ENCODE measurements around the gene NTSR1. TPM values are rescaled to one million over a fixed set of nuclear protein-coding genes. Genes with fewer than 3 reads are reported as not detected.

Gene NTSR1
- total and polyA plus RNA-seq, 9 donors = 0.05 to 0.23 (median 0.08) TPM; not detected in 5

- Histone ChIP-seq H3K4me1 (ENCODE audit: insufficient read depth) (no peaks in the 10 kb centered on the region), H3K27ac (no peak overlapping the region), H3K4me3 (no peak overlapping the region), H3K9me3 (no peaks in the 10 kb centered on the region), H3K27me3 (no peaks in the 10 kb centered on the region), H3K36me3 (no peaks in the 10 kb centered on the region)
- 76 to 79% (median 78%) methylated on average over 15 of the region's 15 CpGs for WGBS, 3 donors
- DNase-seq = no peak
- TF ChIP-seq POLR2A (IDR thresholded peaks at IDR 0.05) (no peak), EP300 (IDR thresholded peaks at IDR 0.05) (no peak)
- TF ChIP-seq, protein P1, sequence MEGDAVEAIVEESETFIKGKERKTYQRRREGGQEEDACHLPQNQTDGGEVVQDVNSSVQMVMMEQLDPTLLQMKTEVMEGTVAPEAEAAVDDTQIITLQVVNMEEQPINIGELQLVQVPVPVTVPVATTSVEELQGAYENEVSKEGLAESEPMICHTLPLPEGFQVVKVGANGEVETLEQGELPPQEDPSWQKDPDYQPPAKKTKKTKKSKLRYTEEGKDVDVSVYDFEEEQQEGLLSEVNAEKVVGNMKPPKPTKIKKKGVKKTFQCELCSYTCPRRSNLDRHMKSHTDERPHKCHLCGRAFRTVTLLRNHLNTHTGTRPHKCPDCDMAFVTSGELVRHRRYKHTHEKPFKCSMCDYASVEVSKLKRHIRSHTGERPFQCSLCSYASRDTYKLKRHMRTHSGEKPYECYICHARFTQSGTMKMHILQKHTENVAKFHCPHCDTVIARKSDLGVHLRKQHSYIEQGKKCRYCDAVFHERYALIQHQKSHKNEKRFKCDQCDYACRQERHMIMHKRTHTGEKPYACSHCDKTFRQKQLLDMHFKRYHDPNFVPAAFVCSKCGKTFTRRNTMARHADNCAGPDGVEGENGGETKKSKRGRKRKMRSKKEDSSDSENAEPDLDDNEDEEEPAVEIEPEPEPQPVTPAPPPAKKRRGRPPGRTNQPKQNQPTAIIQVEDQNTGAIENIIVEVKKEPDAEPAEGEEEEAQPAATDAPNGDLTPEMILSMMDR (IDR thresholded peaks at IDR 0.05) = no peak
- intact Hi-C loops (cut with DNase I) = no loop called here
These were observed 17.1 kb downstream of the NTSR1 start for GRCh38 chr20:62725596-62726268.

DNA sequence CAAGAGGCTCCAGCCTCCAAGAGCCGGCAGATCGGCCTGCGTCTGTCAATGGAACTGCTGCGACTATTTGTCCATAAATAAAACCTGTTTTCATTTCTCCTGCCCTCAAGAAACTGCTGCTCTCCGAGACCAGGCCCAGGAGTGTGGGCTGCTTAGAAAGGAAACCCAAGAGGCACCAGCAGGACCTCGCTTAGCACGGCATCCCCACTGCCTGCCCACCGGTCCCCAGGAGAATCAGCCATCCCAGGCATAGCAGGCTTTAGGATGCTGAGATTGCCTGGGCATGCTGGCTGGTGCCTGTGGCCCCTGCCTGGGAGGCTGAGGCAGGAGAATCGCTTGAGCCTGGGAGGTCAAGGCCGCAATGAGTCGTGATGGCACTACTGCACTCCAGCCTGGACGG, 17.6 kb downstream of the NTSR1 start:
- H3K4me1 ChIP-seq (ENCODE audit: insufficient read depth) = no peaks in the 10 kb centered on the region
- H3K27ac ChIP-seq = no peak overlapping the region
- 68 to 73% (median 68%) methylated on average over 12 of the region's 12 CpGs for WGBS, 3 donors
- no peaks in the 10 kb centered on the region for H3K36me3 ChIP-seq
- TF ChIP-seq POLR2A (IDR thresholded peaks at IDR 0.05) = no peak
- TF ChIP-seq, protein P1 (IDR thresholded peaks at IDR 0.05) = no peak
- TF ChIP-seq EP300 (IDR thresholded peaks at IDR 0.05) = no peak
- no peak overlapping the region for H3K4me3 ChIP-seq
- intact Hi-C loops (cut with DNase I) = no loop called here
- no peaks in the 10 kb centered on the region for H3K9me3 ChIP-seq
- DNase-seq = no peak
- no peaks in the 10 kb centered on the region for H3K27me3 ChIP-seq

DNA sequence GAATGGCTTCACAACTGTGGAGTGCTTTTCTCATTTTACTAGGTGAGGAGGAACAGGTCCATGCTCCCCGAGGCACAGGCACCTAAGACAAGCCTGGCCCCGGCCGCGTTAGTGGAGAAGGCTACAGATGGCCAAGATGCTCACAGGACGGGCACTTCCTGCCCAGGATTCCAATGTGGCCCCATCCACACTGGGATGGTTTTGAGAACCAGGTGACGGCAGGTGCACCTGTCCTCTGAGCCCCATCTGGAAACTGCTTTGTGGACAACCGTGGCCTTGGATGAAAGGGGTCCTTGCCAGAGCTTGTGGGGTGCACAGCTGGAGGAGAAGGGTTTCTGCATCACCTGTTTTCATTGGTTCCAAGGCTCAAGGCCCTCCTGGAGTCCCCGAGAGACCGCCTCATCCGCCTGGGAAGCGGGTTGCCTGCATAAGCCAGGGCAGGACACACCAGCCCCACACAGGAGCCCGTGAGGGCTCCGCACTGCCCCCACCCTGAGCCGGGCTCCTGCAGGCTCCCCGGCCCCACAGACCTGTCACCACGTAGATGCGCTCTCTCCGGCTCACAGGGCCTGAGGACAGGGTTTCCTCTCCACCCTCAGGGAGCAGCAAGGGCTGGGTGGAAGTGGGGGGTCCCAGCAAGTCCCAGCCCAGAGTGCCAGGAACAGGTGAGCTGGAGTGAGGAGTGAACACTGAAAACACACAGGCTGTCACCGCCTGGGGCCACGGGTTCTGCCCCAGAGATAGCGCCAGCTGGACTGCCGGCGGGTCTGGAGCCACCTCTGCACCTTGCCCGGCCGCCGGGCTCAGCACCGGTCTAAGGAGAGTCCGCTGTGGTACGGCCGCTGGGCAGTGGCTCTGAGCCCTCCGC, 18.3 kb downstream of the NTSR1 start:
- H3K4me1 ChIP-seq (ENCODE audit: insufficient read depth) = no peaks in the 10 kb centered on the region
- TF ChIP-seq EP300 (IDR thresholded peaks at IDR 0.05) = no peak
- TF ChIP-seq, protein P1 (IDR thresholded peaks at IDR 0.05) = no peak
- no peak for TF ChIP-seq POLR2A (IDR thresholded peaks at IDR 0.05)
- no peaks in the 10 kb centered on the region for H3K9me3 ChIP-seq
- H3K27me3 ChIP-seq = no peaks in the 10 kb centered on the region
- no peak for DNase-seq
- WGBS, 3 donors = 74 to 84% (median 77%) methylated on average over 25 to 31 of the region's 31 CpGs
- intact Hi-C loops (cut with DNase I) = no loop called here
- H3K27ac ChIP-seq = no peak overlapping the region
- H3K36me3 ChIP-seq = no peaks in the 10 kb centered on the region
- H3K4me3 ChIP-seq = no peak overlapping the region

GRCh38 chr20:62727584-62728027, 19.0 kb downstream of the NTSR1 start:
- no peak for DNase-seq
- TF ChIP-seq, protein P1 (IDR thresholded peaks at IDR 0.05) = no peak
- TF ChIP-seq EP300 (IDR thresholded peaks at IDR 0.05) (no peak), POLR2A (IDR thresholded peaks at IDR 0.05) (no peak)
- no peak overlapping the region for H3K27ac ChIP-seq
- no peak overlapping the region for H3K4me3 ChIP-seq
- H3K36me3 ChIP-seq = no peaks in the 10 kb centered on the region
- intact Hi-C loops (cut with DNase I) = no loop called here
- no peaks in the 10 kb centered on the region for H3K4me1 ChIP-seq (ENCODE audit: insufficient read depth)
- H3K9me3 ChIP-seq = no peaks in the 10 kb centered on the region
- no peaks in the 10 kb centered on the region for H3K27me3 ChIP-seq
- 75 to 88% (median 78%) methylated on average over 15 of the region's 15 CpGs for WGBS, 3 donors

Measured in ovary (tissue), 9 donors.